ENCODE results near the gene GPRIN3.

GPRIN3 gene

DNA sequence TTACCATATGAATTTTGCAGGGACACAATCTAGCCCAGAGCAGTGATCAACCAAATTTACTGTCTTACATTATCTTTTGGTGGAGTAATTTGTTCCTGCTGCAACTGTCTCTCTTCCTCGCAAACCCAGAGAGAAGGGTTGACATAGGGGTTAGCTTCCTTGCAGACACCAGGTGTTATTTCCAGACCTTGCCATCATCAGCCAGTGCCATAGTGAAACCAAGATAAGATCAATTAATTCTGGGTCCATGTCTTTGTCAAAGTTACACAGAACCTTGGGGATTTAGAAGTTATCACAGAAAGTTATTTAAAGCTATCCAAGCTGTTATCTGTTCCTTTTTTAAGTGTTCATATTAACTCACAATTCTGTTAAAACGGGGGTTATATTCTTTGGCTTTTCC lies 23.6 kb upstream of the GPRIN3 start:
- DNase-seq (ENCODE audit: insufficient read length, low spot score) (no peak), FAIRE-seq (no peak)
- TF ChIP-seq, protein P1, sequence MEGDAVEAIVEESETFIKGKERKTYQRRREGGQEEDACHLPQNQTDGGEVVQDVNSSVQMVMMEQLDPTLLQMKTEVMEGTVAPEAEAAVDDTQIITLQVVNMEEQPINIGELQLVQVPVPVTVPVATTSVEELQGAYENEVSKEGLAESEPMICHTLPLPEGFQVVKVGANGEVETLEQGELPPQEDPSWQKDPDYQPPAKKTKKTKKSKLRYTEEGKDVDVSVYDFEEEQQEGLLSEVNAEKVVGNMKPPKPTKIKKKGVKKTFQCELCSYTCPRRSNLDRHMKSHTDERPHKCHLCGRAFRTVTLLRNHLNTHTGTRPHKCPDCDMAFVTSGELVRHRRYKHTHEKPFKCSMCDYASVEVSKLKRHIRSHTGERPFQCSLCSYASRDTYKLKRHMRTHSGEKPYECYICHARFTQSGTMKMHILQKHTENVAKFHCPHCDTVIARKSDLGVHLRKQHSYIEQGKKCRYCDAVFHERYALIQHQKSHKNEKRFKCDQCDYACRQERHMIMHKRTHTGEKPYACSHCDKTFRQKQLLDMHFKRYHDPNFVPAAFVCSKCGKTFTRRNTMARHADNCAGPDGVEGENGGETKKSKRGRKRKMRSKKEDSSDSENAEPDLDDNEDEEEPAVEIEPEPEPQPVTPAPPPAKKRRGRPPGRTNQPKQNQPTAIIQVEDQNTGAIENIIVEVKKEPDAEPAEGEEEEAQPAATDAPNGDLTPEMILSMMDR (IDR thresholded peaks at IDR 0.05; ENCODE audit: insufficient read depth, missing control alignments) = no peak

GRCh38 chr4:89329280-89329679 lies 21.7 kb upstream of the GPRIN3 start:
- TF ChIP-seq, protein P1 (IDR thresholded peaks at IDR 0.05; ENCODE audit: insufficient read depth, missing control alignments) = no peak
- DNase-seq (ENCODE audit: insufficient read length, low spot score) = no peak
- no peak for FAIRE-seq

- TF ChIP-seq, protein P1 (IDR thresholded peaks at IDR 0.05; ENCODE audit: insufficient read depth, missing control alignments) = no peak
- FAIRE-seq (no peak), DNase-seq (ENCODE audit: insufficient read length, low spot score) (no peak)
Measured at GRCh38 chr4:89324671-89325070, 17.1 kb upstream of the GPRIN3 start.

GRCh38 chr4:89322671-89323070 lies 15.1 kb upstream of the GPRIN3 start:
- TF ChIP-seq, protein P1 (IDR thresholded peaks at IDR 0.05; ENCODE audit: insufficient read depth, missing control alignments) = no peak
- DNase-seq (ENCODE audit: insufficient read length, low spot score) (no peak), FAIRE-seq (no peak)

DNA sequence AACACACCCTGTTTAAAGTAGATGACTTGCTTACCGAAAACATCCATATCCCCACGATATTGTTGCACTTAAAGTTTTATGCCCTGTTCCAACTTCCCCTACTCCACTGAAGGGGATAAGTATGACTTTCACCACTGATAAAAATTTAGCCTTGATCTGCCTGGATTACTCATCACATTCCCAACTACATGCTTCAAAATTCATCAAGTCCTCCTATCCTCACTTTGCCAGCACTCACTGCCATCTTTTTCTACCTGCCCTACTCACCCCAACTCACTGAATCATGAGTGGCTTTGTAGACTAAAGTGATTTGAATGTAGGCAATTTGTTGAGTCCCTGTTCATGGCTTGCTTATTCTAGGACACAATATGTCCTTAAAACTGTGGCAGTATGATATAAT lies 12.2 kb upstream of the GPRIN3 start:
- FAIRE-seq = peak; percentile 6
- no peak for DNase-seq (ENCODE audit: insufficient read length, low spot score)
- TF ChIP-seq, protein P1 (IDR thresholded peaks at IDR 0.05; ENCODE audit: insufficient read depth, missing control alignments) = no peak

- peak; percentile 41 for FAIRE-seq
- DNase-seq (ENCODE audit: insufficient read length, low spot score) = no peak
Measured at GRCh38 chr4:89316931-89317366, 9.3 kb upstream of the GPRIN3 start.

GRCh38 chr4:89316211-89316610 lies 8.6 kb upstream of the GPRIN3 start:
- TF ChIP-seq, protein P1 (IDR thresholded peaks at IDR 0.05; ENCODE audit: insufficient read depth, missing control alignments) = no peak
- FAIRE-seq (no peak), DNase-seq (ENCODE audit: insufficient read length, low spot score) (no peak)

More at GRCh38 chr4:89316931-89317366, 9.3 kb upstream of the GPRIN3 start:
- TF ChIP-seq, protein P1 (IDR thresholded peaks at IDR 0.05; ENCODE audit: insufficient read depth, missing control alignments) = no peak
